Fibroblast of skin of left quadriceps (primary cell): ENCODE results near the gene NREP.

ENCODE experiments used
- DNase-seq, 2 experiments: peaks; one replicate each; pipeline ENCODE4 v3.0.0-alpha.2; 2013; ENCODE audit warnings: low read depth in 2 of 2

NREP gene

GRCh38 chr5:111765613-111766571 lies 8.9 kb upstream of the NREP start:
- DNase-seq = no peak

- DNase-seq = no peak
Observed at GRCh38 chr5:111764019-111764418, 7.0 kb upstream of the NREP start.

- no peak for DNase-seq
Observed at GRCh38 chr5:111762895-111763294, 5.9 kb upstream of the NREP start.

- DNase-seq = no peak
Observed at GRCh38 chr5:111758284-111758628, 1.3 kb upstream of the NREP start.

GRCh38 chr5:111757355-111758283 lies 625 bp upstream of the NREP start:
- DNase-seq = peak; percentile 94 to 95

DNA sequence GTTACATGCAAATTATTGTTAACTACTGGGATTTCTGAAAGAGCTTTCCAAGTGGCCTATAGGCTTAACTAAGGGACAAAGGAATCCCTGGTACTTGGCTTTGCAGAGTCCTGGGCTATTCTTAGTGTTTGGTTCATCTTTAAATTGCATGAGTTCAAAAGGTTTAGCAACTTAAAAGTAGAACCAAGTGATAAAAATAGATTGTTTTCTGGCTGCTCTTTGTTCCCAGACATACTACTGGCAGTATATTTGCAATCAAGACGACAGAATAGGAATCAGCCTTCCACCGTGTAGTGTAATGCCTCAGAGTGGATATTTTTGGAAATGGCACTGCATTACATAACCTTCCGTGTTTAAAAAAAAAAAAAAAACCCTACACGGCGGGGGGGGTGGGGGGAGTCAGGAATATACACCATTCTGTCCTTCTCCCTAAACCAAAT lies 1.0 kb downstream of the NREP start:
- no peak for DNase-seq

GRCh38 chr5:111755345-111755941 lies 1.6 kb downstream of the NREP start:
- DNase-seq = no peak

DNA sequence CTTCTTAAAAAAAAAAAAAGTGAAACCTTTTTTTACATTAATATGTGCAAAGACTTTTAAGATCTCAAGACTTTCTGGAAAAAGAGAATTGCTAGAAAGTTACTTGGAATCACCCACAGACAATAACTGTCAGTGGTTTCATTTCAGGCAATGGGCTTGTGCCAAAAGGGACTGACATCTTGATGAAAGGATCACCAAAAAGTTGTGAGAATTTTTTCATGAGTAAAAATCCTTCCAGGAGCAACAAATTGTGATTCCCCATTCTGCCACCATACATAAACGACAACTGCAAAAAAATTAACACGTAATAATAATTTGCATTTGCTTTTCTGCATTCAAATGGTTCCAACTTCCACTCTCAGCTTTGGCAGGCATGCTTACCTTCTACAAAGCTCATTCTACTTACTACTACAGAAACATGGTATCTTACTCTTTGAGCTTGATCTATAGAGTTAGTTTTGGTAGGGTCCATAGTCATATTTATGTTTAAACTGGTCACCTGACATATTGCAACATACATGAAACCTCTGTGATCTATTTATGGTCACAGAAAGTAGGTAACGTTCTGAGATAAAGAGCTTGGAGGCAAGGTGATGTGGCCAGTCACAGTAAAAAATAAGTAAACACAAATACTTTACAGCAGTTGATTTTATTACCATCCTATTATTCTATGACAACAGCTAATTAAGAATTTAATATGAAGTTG lies 3.0 kb downstream of the NREP start:
- DNase-seq = no peak

GRCh38 chr5:111752426-111752965 lies 4.5 kb downstream of the NREP start:
- no peak for DNase-seq

GRCh38 chr5:111749303-111750026 lies 7.5 kb downstream of the NREP start:
- no peak for DNase-seq

GRCh38 chr5:111748304-111748763 lies 8.7 kb downstream of the NREP start:
- peak in 1 of 2 experiments; percentile 46 for DNase-seq

- no peak for DNase-seq
Observed at GRCh38 chr5:111747337-111747736, 9.7 kb downstream of the NREP start.

- DNase-seq = no peak
Observed at GRCh38 chr5:111746791-111747190, 10.2 kb downstream of the NREP start.

DNA sequence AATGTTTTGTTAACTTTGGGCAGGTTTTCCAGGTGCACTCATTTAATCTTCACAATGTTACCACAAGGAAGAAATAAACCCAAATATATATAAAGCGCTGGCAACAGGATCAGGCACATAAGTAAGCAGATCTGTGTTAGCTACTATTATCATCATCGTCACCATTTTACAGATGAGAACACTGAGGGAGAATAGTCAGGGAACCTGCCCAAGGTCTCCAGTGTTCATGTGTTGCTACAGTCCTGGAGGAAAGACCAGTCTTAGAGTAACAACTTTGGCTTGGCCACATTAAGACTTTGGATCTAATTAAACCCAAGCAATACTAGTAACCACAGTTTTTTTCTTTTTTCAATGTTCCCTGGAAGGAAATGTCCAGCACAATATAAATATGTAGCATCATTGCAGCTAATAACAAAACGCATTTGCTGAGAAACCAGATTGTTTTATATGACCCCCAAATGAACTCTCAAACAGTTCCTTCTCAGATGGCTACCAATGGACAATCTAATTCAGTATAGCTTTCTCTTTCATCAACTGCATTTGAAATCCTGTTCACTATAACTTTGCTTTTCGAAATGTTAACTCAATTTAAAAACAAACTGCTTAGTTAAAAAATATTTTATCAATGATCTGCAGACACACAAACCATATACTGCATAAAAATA lies 11.8 kb downstream of the NREP start:
- no peak for DNase-seq

GRCh38 chr5:111744455-111744854 lies 12.5 kb downstream of the NREP start:
- DNase-seq = no peak

GRCh38 chr5:111743988-111744387 lies 13.0 kb downstream of the NREP start:
- DNase-seq = no peak

DNA sequence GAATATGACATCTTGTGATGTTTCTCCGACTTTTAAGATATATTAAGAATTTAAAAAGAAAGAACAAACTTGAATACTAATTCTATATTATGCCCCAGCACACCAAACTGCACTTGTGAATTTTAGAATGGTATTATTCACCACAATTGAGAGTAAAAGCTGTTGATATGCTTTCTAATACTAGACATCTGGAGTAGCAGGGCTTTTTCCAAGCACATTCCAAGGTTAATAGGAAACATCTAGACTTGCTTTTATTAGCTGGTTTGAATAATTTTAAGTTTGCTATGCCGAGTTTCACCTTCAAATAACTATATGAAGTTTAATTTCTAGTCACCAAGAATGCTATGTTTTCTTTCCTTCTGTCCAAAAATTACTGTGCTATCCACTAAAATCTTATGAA lies 13.5 kb downstream of the NREP start:
- DNase-seq = no peak

DNA sequence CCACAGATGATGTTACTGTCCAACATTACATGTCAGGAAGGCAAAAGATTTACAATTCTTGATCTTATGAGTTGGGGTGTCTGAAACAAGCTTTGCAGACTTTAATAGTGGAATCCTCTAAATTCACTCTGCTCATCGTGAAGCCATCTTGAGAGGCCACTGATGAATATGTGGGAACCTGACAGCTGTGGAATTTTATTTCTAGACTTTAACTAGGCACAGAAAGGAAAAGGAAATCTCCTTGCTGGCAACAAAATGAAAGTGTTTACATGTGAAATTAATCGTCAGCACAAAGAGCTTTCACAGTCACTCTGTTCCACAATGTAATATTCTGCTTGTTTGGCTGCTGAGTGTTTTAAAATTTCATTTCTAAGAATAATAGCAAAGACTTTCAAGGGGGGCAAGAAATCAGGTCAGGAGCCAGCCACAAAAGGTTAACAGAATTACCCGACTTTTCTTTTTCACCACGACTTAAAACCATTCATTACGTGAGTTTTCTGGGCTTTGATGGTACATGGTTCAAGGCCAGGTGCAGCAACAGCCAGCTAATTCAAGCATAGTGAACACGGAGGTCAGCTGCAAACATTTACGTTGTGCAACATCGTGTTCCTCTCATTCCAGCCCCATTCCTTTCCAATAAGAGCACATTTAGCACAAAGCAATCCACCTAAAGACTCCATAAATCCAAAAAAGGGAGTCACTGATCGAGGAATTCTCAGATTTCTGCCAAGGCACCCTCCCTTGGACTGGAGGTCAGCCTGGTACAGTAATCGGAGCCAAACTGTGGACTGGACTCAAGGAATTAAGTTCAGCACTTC lies 14.6 kb downstream of the NREP start:
- peak; percentile 85 to 88 for DNase-seq

DNA sequence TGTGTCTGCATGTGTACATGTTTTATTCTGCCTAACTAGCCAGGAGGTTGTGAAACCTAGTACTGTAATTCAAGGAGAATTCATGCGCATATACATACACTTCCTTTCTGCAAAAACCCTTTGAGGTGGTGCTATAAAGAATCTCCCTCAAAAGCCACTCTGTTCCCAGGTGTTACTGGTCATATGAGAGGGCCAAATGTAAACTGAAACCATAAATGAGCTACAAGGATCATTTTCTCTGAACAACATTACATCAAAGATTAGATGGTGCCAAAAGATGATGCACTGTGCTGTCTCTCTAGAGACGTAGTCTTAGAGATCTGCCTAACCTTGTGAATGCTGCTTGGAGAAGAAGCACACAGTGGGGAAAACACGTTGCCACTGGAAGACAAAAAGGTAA lies 15.7 kb downstream of the NREP start:
- no peak for DNase-seq
